Measurements from ENCODE around the gene ZNF511. TPM values are rescaled to one million over a fixed set of nuclear protein-coding genes. Genes with fewer than 3 reads are reported as not detected.

ZNF511 gene
- total RNA-seq, 1 experiment from 2014 or later, result 69.6 TPM

DNA sequence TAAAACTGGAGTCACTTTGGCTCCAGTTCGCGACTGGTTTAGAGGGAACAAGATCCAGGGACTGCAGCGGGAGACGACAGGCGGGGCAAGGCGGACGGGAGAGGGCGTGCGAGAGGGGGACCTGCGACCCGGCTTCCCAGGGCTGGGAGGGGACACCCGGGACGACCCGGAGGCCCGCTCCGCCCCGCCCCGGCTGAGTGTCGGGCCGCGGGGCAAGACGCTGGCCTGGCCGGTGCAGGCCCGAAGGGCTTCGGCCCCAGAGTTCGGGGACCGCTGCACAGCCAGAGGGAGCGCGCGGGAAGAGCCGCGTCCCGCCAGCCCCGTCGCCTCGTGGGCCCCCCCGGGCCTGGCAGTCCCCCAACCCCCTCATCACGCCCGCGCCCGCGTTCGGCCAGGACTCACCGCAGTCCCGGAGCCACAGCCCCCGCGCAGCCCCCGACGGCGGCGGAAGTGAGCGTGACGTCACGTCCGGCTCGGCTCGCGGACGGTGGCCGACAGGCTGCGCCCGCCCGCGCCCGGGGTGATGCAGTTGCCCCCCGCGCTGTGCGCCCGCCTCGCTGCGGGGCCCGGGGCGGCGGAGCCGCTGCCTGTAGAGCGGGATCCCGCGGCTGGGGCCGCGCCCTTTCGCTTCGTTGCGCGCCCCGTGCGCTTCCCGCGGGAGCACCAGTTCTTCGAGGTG, at the start of gene ZNF511, which contains the start of gene TUBGCP2 (continued):
- TF ChIP-seq ETV6 (CRISPR knock-in tag; IDR thresholded peaks at IDR 0.05) (peak; percentile 63), ATF1 (CRISPR knock-in tag; IDR thresholded peaks at IDR 0.05) (no peak), RORB (CRISPR knock-in tag; IDR thresholded peaks at IDR 0.05) (no peak), TEAD1 (CRISPR knock-in tag; IDR thresholded peaks at IDR 0.05) (peak; percentile 75)
- TF ChIP-seq, protein P1, sequence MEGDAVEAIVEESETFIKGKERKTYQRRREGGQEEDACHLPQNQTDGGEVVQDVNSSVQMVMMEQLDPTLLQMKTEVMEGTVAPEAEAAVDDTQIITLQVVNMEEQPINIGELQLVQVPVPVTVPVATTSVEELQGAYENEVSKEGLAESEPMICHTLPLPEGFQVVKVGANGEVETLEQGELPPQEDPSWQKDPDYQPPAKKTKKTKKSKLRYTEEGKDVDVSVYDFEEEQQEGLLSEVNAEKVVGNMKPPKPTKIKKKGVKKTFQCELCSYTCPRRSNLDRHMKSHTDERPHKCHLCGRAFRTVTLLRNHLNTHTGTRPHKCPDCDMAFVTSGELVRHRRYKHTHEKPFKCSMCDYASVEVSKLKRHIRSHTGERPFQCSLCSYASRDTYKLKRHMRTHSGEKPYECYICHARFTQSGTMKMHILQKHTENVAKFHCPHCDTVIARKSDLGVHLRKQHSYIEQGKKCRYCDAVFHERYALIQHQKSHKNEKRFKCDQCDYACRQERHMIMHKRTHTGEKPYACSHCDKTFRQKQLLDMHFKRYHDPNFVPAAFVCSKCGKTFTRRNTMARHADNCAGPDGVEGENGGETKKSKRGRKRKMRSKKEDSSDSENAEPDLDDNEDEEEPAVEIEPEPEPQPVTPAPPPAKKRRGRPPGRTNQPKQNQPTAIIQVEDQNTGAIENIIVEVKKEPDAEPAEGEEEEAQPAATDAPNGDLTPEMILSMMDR (IDR thresholded peaks at IDR 0.05), result no peak

DNA sequence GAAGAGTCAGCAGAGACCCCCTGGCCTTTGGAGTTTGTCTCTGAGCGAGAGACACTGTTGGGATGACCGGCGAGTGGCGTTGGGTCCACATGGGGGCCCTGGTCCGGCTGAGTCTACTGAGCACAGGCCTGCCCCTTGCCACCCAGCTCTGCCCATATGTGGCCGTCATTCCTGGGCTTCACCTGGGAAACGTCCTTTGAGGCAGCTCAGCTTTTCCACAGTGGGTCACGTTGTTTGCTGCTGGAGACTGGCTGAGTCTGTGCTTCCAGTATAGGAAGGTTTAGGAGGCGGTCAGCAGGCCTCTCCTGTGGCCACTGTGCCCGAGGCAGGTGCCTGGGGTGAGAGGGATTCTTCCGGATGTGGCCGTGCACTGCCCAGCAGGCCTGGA, 49.1 kb upstream of the ZNF511 start:
- Mint-ChIP-seq H3K4me1 (peaks cover 13% of the 10 kb centered on the region), H3K9me3 (no peaks in the 10 kb centered on the region), H3K4me3 (peak overlapping the region; percentile 66; the same call in 1 of the 2 replicates), H3K36me3 (no peaks in the 10 kb centered on the region), H3K27me3 (ENCODE audit: low read depth) (peaks cover 19% of the 10 kb centered on the region), H3K27ac (no peak overlapping the region)
- TF ChIP-seq ZBTB21 (CRISPR knock-in tag; IDR thresholded peaks at IDR 0.05; ENCODE audit: borderline replicate concordance), result no peak
- no peak for TF ChIP-seq ZNF317 (CRISPR knock-in tag; IDR thresholded peaks at IDR 0.05; ENCODE audit: borderline replicate concordance, low read depth)
- TF ChIP-seq, protein P2, sequence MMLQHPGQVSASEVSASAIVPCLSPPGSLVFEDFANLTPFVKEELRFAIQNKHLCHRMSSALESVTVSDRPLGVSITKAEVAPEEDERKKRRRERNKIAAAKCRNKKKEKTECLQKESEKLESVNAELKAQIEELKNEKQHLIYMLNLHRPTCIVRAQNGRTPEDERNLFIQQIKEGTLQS (CRISPR knock-in tag; conservative IDR thresholded peaks at IDR 0.05), result no peak
- TF ChIP-seq NFATC4 (CRISPR knock-in tag; IDR thresholded peaks at IDR 0.05), result no peak
- TF ChIP-seq, protein P3, sequence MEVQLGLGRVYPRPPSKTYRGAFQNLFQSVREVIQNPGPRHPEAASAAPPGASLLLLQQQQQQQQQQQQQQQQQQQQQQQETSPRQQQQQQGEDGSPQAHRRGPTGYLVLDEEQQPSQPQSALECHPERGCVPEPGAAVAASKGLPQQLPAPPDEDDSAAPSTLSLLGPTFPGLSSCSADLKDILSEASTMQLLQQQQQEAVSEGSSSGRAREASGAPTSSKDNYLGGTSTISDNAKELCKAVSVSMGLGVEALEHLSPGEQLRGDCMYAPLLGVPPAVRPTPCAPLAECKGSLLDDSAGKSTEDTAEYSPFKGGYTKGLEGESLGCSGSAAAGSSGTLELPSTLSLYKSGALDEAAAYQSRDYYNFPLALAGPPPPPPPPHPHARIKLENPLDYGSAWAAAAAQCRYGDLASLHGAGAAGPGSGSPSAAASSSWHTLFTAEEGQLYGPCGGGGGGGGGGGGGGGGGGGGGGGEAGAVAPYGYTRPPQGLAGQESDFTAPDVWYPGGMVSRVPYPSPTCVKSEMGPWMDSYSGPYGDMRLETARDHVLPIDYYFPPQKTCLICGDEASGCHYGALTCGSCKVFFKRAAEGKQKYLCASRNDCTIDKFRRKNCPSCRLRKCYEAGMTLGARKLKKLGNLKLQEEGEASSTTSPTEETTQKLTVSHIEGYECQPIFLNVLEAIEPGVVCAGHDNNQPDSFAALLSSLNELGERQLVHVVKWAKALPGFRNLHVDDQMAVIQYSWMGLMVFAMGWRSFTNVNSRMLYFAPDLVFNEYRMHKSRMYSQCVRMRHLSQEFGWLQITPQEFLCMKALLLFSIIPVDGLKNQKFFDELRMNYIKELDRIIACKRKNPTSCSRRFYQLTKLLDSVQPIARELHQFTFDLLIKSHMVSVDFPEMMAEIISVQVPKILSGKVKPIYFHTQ (CRISPR knock-in tag; IDR thresholded peaks at IDR 0.05), result no peak
- no peak for TF ChIP-seq NR2C2 (CRISPR knock-in tag; IDR thresholded peaks at IDR 0.05)
- TF ChIP-seq, protein P4, sequence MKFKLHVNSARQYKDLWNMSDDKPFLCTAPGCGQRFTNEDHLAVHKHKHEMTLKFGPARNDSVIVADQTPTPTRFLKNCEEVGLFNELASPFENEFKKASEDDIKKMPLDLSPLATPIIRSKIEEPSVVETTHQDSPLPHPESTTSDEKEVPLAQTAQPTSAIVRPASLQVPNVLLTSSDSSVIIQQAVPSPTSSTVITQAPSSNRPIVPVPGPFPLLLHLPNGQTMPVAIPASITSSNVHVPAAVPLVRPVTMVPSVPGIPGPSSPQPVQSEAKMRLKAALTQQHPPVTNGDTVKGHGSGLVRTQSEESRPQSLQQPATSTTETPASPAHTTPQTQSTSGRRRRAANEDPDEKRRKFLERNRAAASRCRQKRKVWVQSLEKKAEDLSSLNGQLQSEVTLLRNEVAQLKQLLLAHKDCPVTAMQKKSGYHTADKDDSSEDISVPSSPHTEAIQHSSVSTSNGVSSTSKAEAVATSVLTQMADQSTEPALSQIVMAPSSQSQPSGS (CRISPR knock-in tag; IDR thresholded peaks at IDR 0.05; ENCODE audit: borderline replicate concordance, low read depth), result no peak
- ChIA-PET POLR2A (no interaction called here), CTCF (interaction anchor here (5.0 kb wide), 1 partner anchor 13 kb away, joined by 61 read pairs; no protein-coding TSS in a partner anchor)
- ATAC-seq, result no peak
- DNase-seq (ENCODE audit: low spot score), result no peak

DNA sequence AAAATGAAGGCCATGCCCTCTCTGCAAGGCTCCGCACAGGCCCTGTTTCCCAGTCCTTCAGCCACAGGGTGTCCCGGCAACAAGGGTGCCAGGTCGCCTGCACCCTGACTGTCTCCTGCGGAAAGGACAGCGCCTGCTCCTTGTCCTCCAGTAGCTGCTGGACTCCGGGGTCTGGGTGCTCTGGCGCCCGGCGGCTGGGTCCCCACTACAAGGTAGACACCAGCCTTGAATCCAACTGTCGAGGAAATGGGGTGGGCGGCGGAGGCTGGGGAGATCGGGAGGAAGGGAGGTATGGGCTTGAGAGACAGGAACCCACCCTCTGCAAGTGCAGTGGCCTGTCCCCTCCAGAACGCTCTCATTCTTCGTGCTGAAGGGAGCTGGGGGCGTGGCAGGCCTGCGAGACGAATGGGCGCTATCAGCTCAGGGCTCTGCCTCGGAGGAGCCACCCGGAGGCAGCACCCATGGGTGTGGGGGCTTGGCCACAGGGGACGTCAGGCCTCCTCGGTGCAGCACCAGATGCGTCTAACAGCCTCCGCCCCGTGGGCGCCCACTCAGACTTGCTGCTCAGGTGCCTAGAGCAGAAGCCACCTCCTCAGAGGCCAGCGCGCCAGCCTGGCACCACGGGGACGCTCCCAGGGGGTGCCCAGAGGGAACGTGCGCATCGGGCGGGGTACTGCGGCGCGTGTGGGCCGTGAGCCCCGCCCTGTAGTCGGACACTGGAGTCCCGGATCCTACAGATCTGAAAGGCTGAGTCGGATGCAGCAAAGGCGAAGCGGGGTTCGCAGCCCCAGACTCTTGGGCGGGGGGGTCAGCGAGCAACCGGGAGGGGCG, 47.6 kb upstream of the ZNF511 start:
- POLR2A ChIA-PET, result no interaction called here
- DNase-seq (ENCODE audit: low spot score) (no peak), ATAC-seq (peak; percentile 8)
- H3K9me3 Mint-ChIP-seq, result no peaks in the 10 kb centered on the region
- no peak overlapping the region for H3K27ac Mint-ChIP-seq
- peaks cover 19% of the 10 kb centered on the region for H3K27me3 Mint-ChIP-seq (ENCODE audit: low read depth)
- CTCF ChIA-PET, result no interaction called here
- TF ChIP-seq ZNF219 (CRISPR knock-in tag; IDR thresholded peaks at IDR 0.05; ENCODE audit: borderline replicate concordance) (0 out of 2 replicates have a peak, but pooled peaks have one; percentile 57), TEAD1 (CRISPR knock-in tag; IDR thresholded peaks at IDR 0.05) (0 out of 2 replicates have a peak, but pooled peaks have one; percentile 56), RORB (CRISPR knock-in tag; IDR thresholded peaks at IDR 0.05) (no peak), NR3C1 (CRISPR knock-in tag; conservative IDR thresholded peaks at IDR 0.05; ENCODE audit: low read depth) (no peak), ZNF423 (CRISPR knock-in tag; IDR thresholded peaks at IDR 0.05) (peak; percentile 83)
- TF ChIP-seq, protein P5, sequence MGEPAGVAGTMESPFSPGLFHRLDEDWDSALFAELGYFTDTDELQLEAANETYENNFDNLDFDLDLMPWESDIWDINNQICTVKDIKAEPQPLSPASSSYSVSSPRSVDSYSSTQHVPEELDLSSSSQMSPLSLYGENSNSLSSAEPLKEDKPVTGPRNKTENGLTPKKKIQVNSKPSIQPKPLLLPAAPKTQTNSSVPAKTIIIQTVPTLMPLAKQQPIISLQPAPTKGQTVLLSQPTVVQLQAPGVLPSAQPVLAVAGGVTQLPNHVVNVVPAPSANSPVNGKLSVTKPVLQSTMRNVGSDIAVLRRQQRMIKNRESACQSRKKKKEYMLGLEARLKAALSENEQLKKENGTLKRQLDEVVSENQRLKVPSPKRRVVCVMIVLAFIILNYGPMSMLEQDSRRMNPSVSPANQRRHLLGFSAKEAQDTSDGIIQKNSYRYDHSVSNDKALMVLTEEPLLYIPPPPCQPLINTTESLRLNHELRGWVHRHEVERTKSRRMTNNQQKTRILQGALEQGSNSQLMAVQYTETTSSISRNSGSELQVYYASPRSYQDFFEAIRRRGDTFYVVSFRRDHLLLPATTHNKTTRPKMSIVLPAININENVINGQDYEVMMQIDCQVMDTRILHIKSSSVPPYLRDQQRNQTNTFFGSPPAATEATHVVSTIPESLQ (CRISPR knock-in tag; IDR thresholded peaks at IDR 0.05), result no peak
- TF ChIP-seq, protein P6, sequence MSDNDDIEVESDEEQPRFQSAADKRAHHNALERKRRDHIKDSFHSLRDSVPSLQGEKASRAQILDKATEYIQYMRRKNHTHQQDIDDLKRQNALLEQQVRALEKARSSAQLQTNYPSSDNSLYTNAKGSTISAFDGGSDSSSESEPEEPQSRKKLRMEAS (CRISPR knock-in tag; IDR thresholded peaks at IDR 0.05), result peak; percentile 54; the same call in 1 of the 2 replicates
- TF ChIP-seq, protein P7, sequence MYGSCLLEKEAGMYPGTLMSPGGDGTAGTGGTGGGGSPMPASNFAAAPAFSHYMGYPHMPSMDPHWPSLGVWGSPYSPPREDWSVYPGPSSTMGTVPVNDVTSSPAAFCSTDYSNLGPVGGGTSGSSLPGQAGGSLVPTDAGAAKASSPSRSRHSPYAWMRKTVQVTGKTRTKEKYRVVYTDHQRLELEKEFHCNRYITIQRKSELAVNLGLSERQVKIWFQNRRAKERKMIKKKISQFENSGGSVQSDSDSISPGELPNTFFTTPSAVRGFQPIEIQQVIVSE (CRISPR knock-in tag; IDR thresholded peaks at IDR 0.05; ENCODE audit: borderline replicate concordance), result no peak
- peaks cover 13% of the 10 kb centered on the region for H3K4me1 Mint-ChIP-seq
- no peaks in the 10 kb centered on the region for H3K36me3 Mint-ChIP-seq
- H3K4me3 Mint-ChIP-seq, result peak overlapping the region; percentile 66
